Measurements from ENCODE around the gene GPRIN2. TPM values are rescaled to one million over a fixed set of nuclear protein-coding genes. Genes with fewer than 3 reads are reported as not detected.

Gene GPRIN2
- total RNA-seq, 1 donor from 2014 or later = 56.2 TPM

- TF ChIP-seq CTCF (IDR thresholded peaks at IDR 0.05) = no peak
- H3K27ac ChIP-seq = no peak overlapping the region
- DNase-seq (peak; percentile 67), ATAC-seq (no peak)
- peaks cover 38% of the 10 kb centered on the region for H3K27me3 ChIP-seq
- no peaks in the 10 kb centered on the region for H3K36me3 ChIP-seq
- no peaks in the 10 kb centered on the region for H3K9me3 ChIP-seq
- no peaks in the 10 kb centered on the region for H3K4me1 ChIP-seq
- H3K4me3 ChIP-seq = no peak overlapping the region
- intact Hi-C loops (cut with DNase I) = no loop called here
These were observed 3.0 kb downstream of the GPRIN2 start for GRCh38 chr10:46553238-46554049.

- no peak for DNase-seq
- Histone ChIP-seq H3K4me1 (no peaks in the 10 kb centered on the region), H3K27me3 (peaks cover 35% of the 10 kb centered on the region), H3K9me3 (no peaks in the 10 kb centered on the region), H3K4me3 (no peak overlapping the region), H3K36me3 (no peaks in the 10 kb centered on the region), H3K27ac (no peak overlapping the region)
- TF ChIP-seq CTCF (IDR thresholded peaks at IDR 0.05) = no peak
- ATAC-seq = no peak
- intact Hi-C loops (cut with DNase I) = no loop called here
These were observed 3.8 kb downstream of the GPRIN2 start for GRCh38 chr10:46552526-46553237.

DNA sequence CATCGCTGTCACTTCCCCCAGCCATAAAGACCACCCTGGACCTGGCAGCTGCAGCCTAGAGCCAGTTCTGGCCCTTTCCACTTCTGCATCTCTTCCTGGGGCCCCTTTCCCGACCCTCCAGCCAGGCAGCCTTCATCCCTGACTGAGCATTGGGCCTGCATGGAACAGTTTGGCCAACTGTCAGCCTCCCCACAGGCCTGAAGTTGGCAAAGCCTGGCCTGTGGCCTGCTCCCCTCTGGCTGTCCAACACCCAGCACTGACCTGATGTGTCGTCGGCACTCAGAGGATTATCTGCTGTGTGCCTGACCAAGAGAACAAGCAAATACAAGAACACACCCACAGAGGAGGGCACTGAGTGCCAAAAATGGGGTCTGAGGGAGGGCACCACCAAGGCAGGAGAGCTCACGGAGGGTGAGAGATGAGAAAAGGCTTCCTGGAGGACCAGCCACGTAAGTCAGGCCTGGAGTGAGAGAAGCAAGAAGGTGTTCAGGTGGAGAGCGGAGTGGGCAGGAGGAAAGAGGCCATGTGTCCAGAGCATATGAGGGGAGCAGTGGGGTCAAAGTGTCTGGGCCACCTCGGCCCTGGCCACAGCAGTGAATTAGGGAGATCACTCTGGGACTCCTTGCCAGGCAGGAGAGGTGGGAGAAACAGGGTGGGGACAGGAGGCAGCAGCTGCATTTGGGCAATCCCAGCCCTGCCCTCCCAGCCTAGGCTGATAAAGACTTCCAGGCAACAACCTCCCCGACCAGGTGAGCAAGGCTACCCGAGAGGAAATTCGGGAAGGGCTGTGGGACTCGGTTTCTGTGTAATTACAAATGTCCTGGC lies 4.5 kb downstream of the GPRIN2 start:
- peak; percentile 72 for DNase-seq
- no peak overlapping the region for H3K27ac ChIP-seq
- peaks cover 27% of the 10 kb centered on the region for H3K27me3 ChIP-seq
- intact Hi-C loops (cut with DNase I) = no loop called here
- H3K9me3 ChIP-seq = no peaks in the 10 kb centered on the region
- no peak for ATAC-seq
- no peaks in the 10 kb centered on the region for H3K4me1 ChIP-seq
- H3K4me3 ChIP-seq = no peak overlapping the region
- no peaks in the 10 kb centered on the region for H3K36me3 ChIP-seq
- TF ChIP-seq CTCF (IDR thresholded peaks at IDR 0.05) = no peak

DNA sequence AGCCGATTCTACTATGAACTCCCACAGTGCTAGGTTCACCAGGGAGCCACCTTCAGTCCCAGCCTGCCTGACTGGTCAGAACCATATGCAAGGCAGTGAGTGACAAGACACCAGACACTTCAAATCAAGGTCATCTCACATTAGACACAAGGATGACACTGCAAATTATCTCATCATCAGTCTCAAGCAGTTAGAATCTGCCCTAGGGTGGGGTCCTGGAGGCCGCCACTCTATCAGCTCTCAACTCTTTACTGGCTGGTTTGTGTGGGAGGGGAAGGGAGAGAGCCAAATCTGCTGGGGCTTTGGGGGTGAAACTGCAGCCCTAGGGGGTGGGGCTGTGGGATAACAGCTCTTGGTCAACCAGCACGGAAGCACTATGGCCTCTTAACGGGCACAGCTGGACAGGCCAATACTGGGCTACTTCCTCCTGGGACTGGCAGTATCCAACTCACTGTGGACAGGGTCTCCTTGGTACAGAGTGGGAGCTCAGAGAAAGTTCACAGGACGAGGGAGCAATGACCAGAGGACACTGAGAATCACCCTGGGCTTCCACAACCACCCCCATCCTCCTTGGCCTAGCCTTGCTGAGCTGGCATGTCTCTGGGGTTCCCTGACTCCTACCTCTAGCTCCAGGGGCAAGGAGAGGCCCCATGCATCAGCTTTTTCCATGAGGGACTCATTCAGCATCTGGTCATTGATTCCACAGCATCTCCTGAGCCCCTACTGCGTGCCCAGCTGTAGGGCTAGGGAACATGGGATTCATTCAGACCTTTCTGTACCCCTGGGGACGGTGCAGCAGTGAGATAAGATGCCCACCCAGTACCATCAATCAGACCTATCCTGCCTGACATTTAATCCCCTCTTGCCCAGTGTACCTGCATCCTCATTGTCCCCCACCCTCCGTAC lies 5.4 kb downstream of the GPRIN2 start:
- no peak for TF ChIP-seq CTCF (IDR thresholded peaks at IDR 0.05)
- H3K9me3 ChIP-seq = no peaks in the 10 kb centered on the region
- H3K27ac ChIP-seq = no peak overlapping the region
- no peak overlapping the region for H3K4me3 ChIP-seq
- intact Hi-C loops (cut with DNase I) = no loop called here
- peaks cover 21% of the 10 kb centered on the region for H3K27me3 ChIP-seq
- ATAC-seq (no peak), DNase-seq (no peak)
- no peaks in the 10 kb centered on the region for H3K36me3 ChIP-seq
- H3K4me1 ChIP-seq = no peaks in the 10 kb centered on the region
